ENCODE data around the gene ADAMTS14.
"Not testable (repeated sequence)": the region's sequence is repeated elsewhere in the genome, so short reads cannot be mapped to it uniquely, and the experiment has no call there.

Gene ADAMTS14

DNA sequence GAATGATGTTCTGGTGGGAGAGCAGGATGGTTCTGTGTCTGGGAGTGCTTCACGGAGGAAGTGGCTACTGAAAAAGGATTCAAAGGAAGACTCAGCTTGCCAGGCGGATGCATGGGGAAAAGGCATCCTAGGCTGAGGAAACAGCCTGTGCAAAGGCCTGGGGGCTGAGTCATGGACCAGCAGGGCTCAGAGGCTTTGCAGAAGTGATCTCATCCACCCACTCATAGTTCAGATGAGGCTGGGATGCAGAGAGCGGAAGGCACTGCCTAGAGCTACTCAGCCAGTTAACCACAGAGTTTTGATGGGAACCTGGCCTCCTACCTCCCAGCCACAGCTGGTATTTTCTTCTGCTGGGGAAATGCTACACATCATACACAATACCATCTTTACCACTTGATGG, 15.8 kb upstream of the ADAMTS14 start:
- DNase-seq (ENCODE audit: low spot score), result peak; percentile 9

DNA sequence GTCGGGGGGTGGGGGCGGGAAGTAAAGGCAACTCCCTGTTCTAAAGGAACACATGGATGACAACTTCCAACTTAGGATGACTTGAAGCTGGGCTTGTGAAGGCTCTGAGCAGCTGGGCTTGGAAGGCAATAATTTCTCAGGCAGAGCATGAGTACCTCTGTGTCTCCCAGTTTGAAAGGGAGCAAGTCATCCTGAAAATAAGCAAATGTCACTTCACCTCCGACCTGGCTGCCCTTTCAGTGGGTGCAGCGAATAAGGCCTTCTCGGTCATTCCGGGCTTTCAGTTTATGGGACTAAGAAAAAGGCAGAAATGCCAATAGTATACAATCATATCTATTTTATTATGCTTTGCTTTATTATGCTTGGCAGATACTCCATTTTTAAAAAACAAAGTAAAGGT, 15.3 kb upstream of the ADAMTS14 start:
- DNase-seq (ENCODE audit: low spot score), result no peak

DNA sequence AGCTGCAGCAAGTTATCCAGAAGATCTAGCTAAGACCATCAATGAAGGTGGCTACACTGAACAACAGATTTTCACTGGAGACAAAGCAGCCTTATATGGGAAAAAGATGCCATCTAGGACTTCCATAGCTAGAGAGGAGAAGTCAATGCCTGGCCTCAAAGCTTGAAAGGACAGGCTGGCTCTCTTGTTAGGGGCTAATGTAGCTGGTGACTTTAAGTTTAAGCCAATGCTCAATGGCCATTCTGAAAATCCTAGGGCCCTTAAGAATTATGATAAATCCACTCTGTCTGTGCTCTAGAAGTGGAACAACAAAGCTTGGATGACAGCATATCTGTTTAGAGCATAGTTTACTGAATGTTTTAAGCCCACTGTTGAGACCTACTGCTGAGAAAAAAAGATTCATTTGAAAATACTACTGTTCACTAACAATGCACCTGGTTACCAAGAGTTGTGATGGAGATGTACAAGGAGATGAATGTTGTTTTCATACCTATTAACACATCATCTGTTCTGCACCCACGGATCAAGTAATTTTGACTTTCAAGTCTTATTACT, 13.6 kb upstream of the ADAMTS14 start:
- no peak for DNase-seq (ENCODE audit: low spot score)

DNA sequence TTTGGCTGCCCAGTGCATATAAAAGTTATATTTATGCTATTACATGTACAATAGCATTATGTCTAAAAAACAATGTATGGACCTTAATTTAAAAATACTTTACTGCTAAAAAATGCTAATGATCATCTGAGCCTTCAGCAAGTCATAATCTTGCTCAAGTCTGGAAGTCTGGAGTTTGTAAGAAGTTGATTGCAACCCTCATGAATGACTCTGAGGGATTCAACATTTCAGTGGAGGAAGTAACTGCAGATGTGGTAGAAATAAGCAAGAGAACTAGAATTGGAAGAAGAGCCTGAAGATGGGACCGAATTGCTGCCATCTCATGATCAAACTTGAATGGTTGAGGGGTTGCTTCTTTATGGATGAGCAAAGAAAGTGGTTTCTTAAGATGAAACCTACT, 13.0 kb upstream of the ADAMTS14 start:
- DNase-seq (ENCODE audit: low spot score), result no peak

DNA sequence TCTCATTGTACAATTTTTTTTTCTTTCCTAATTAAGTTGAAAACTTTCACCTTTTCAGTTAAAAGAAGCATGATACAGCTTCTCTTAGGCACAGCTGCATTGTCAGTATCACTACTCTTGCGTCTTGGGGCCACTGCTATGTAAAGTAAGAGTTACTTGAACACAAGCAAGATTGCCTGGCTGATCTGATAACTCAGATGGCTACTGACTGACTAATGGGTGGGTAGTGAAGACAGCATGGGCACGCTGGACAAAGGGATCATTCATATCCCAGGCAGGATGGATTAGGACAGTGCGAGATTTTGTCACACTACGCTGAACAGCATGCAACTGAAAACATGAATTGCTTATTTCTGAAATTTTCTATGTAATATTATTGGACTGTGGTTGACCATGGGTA, 11.6 kb upstream of the ADAMTS14 start:
- DNase-seq (ENCODE audit: low spot score), result no peak

DNA sequence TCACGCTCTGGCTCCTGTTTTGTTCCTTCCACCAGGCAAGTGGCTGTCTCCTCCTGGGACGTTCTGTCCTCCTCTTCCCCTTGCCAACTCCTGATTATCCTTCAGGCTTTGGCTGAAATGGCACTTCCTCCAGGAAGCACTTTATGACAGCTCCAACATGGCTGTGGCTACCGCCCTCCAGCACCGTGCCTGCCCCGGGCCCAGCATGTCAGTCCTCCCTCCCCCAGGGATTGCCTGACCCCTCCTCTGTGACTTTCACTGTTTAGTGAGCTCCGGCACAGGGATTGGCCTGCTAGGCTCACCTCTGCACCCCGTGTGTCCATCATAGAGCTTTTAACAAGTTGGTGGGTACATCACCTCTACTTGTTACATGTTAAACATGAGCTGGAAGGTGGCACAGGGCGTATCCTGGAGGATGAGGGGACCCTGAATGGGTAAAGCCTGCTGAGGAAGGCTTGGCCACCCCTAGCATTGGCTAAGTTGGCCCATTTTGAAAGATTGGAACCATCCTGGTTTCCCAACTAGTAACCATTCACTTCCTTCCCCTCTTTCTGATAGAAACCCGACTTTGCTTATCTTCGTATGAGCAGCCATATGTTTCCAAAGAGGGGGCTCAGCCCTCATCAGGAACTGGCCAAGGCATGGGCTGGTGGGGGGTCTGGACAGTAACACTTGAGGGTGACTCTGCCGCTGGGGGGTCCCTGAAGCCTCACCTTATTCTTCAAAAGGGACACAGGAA, 10.5 kb upstream of the ADAMTS14 start:
- DNase-seq (ENCODE audit: low spot score), result no peak

DNA sequence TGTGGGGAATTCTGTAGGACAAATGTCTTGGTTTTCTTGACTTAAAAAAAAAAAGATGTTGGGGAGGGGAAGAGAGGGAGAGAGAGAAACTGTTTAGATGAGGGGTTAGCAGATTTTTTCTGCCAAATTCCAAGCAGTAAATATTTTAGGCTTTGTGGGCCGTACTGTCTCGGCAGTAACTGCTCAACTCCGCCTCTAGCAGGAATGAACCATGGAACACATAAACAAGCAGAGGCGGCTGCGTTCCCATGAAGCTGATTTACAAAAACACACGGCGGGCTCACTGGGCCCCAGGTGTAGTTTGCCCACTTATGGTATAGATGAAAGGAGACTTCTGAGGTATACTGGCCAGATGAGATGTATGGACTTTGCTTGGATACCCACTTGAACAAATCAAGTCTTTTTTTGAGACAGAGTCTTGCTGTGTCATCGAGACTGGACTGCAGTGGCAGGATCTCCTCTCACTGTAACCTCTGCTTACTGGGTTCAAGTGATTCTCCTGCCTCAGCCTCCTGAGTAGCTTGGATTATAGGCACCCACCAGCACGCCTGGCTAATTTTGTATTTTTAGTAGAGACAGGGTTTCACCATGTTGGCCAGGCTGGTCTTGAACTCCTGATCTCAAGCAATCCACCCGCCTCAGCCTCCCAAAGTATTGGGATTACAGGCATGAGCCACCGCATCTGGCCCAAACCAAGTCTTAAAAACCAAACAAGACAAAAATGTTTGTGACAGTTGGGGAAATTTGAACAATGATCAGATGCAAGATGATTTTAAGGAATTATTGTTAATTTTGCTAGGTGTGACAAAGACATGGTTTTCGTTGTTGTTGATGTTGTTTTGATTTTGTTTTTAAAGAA, 9.7 kb upstream of the ADAMTS14 start:
- no peak for DNase-seq (ENCODE audit: low spot score)

DNA sequence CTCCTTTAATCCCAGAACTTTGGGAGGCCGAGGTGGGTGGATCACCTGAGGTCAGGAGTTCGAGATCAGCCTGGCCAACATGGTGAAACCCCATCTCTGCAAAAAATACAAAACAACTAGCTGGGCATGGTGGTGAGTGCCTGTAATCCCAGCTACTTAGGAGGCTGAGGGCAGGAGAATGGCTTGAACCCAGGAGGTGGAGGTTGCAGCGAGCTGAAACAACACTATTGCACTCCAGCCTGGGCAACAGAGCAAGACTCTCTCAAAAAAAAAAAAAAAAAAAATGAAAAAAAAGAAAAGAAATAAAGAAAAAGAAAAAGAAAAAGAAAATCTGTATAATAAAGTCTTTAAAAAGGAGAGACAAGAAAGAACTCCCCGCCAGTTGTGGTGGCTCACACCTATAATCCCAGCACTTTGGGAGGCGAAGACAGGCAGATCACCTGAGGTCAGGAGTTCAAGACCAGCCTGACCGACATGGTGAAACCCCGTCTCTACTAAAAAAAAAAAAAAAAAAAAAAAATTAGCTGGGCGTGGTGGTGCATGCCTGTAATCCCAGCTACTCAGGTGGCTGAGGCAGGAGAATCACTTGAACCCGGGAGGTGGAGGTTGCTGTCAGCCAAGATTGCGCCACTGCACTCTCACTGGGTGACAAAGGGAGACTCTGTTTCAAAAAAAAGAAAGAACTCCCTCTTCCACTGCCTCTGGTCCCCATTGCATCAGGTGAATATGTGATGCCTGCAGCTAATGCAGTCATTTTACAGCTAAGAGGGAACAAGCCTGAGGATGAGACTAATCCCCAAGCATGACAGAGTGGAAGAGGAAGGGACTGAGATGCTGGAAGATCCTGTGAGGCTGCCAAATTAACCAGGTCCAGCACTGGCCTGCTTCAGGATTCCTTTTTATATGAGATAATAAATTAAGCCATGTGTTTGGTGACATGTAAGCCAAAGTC, 8.6 kb upstream of the ADAMTS14 start:
- DNase-seq (ENCODE audit: low spot score), result not testable (repeated sequence)

DNA sequence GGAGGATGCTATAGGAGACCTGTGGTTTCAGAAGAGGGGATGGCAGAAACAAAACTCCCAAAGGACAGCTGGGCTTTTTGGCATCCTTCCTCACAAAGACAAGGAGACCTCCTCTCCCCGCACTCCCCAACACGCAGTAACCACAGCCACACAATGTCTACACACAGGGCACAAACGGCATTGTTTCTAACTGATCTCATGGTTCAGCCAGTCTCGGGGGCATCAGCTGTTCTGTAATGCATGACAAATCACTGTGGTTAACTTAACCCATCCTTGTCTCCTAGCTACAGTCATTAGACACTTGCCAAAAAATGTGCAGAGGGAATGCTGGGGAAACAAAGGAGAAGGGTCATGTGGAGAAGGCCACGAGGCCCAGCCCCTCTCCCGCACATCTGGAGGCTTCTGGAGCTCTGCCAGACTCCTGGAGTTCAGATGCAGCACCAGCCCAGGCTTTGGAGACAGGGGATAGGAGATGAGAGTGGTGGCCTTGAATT, 7.6 kb upstream of the ADAMTS14 start:
- DNase-seq (ENCODE audit: low spot score), result no peak

DNA sequence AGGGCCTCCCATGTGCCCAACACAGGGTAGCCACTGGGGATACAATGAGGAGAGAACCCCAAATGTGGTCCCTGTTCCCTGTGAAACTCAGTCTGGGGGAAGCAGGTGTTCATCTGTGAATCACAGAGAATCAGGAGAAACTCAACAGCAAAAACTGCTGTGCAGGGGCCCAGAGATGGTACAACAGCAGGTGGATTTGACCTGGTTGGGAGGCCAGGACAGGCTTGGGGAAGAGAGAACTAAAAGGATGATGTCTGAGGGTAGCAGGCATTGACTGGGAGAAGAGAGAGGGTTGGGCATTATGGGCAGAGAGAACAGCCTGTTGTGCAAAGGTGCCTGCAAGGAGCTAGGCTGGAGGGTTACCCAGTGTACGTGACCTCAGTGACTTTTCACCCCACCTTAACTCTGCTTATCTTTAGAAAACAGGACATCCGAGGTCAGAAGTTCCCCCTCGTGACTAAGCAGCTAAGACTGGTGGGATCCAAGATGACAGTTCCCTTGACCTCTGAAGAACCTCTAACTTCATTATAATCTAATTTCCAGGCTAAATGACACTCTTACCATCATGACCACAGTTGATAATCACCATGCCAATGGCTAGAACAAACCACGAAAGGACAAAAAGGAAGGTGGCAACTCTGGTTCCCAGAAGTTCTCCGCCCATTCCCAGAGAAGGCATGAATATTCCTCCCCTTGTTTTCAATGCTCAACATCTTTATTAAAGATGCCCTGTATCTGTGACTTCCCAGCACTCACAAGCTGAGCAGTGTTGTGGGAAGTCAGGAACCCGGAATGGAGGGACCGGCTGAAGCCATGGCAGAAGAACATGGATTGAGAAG, 5.1 kb upstream of the ADAMTS14 start:
- DNase-seq (ENCODE audit: low spot score), result no peak

DNA sequence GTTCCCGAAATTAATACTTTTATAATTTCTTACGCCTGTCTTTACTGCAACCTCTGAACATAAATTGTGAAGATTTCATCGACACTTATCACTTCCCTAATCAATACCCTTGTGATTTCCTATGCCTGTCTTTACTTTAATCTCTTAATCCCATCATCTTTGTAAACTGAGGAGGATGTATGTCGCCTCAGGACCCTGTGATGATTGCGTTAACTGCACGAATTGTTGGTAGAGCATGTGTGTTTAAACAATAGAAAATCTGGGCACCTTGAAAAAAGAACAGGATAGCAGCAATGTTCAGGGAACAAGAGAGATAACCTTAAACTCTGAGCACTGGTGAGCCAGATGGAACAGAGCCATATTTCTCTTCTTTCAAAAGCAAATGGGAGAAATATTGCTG, 4.5 kb upstream of the ADAMTS14 start:
- not testable (repeated sequence) for DNase-seq (ENCODE audit: low spot score)

DNA sequence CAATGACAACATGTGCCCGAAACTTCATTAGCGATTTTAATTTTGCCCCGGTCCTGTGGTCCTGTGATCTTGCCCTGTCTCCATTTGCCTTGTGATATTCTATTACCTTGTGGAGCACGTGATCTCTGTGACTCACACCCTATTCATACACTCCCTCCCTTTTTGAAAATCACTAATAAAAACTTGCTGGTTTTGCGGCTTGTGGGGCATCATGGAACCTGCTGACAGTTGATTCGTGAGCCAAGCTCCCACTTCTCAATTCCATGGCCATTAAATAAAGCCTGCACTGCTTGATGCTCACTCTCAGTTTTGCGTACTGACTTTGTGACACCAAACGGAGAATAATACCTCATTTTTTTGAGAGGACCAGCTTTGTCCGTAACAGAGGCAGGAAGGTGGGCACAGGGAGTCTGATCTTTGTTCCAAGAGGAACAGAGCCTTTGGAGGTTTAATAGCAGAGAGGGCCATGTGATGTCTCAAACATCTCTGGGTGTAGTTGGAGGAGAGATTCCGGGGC, 3.8 kb upstream of the ADAMTS14 start:
- DNase-seq (ENCODE audit: low spot score), result no peak

DNA sequence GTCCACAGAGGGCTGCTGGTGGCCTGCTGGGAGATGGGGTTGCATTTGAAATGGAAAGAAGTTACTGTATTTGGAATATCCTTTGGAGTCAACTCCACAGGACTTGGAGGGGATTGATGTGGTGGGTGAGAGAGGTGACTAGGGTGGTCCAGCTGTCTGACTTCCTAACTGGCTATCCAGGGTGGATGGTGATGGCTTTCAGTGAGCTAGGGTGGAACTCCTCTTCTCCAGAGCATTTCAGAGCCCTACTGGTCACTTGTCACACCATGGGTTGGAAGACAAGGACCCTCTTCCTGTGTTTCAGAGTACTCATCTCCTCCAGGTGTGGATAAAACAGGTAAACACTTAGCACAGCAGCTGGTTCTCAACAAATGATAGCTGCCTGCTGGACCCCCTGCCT, 3.3 kb upstream of the ADAMTS14 start:
- no peak for DNase-seq (ENCODE audit: low spot score)

DNA sequence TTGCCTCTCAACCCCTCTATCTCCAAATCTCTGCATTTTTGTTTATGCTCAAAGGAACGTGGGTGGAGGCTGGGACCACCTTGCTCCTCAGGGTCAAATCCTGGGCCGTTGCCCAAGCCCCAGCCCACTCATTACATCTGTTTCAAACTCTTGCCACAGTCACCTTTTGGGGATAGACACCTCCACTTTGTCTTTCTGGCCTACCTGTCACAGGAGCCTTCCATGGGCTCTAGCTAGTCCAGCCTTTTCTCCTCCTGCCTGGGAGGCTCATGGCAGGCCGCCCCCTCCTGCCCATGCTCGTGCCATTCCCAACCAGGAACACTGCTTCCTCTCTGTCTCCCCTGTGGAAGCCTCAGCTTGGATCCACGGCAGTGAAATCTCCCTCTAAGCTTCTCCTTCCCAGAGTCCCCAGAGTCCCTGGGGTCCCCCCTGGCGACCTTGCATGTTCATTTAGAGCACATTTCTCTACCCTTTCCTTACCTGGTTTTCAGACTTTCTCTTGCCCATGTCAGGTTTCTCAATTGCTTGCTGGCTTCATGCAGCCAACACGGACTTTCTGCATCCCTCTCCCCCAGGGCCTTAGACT, 2.5 kb upstream of the ADAMTS14 start:
- no peak for DNase-seq (ENCODE audit: low spot score)

DNA sequence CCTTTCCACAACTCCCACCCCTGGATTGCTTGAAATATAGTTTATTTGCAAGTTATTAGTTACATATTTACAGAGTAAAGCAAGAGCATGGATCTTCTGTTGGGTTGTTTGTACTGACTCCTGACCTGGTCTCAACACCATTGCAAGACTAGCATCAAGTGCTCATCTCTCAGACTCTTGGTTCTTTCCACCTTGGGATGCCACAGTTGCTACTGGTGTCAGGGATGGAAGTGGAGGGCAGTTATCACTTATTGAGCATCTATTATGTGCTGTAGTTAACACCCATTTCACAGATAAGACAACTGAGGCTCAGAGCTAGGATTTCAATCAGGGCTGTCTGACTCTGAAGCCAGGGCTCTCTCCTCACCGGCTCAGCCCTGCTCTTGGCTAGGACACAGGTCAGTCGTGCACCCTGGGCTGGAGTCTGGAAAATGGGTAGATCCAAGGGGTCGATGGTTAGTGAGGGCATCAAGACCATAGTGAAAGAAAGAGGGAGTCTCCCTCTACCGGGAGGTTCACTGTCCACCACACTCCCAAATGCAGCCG, 614 bp upstream of the ADAMTS14 start:
- DNase-seq (ENCODE audit: low spot score), result no peak

DNA sequence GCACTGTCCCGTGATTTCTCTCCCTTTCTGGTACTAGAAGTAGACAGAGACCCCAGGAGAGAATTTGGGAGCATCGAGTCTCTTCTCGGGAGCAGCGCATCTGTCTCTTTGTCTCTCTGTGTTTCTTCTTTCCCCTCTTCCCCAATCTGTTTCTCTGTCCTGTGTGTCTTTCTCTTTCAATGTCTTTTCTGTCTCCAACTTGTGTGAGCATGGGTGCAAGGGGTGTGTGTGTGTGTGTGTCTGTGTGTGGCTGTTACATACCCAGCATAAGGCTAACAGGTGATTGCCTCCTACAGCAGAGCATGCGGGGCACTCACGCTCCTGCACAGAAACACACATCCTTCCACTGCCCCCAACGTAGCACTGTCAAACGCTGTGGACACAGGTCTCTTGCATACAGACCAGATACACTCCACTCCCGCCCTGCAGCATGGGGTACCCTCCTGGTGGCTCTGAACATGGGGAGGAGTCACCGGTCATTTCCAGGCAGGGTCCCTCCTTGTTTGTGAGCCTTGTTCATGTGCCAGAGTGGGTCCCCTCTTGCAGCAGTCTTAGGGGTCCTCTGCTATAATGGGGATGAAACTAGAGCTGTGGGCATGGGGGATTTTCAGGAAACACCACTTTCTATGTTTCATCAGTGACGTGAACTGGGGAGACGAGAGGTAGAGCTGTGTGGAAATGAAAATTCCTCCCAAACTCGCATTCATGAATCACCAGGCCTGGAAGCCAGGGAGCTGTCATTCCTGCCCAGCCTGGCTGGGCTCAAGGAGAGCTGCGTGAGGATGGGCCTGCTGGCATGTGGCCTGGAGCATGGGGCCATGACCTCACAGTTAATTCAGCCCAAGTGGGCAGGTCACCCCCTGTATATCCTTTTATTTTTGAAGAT, 980 bp downstream of the ADAMTS14 start:
- no peak for DNase-seq (ENCODE audit: low spot score)

DNA sequence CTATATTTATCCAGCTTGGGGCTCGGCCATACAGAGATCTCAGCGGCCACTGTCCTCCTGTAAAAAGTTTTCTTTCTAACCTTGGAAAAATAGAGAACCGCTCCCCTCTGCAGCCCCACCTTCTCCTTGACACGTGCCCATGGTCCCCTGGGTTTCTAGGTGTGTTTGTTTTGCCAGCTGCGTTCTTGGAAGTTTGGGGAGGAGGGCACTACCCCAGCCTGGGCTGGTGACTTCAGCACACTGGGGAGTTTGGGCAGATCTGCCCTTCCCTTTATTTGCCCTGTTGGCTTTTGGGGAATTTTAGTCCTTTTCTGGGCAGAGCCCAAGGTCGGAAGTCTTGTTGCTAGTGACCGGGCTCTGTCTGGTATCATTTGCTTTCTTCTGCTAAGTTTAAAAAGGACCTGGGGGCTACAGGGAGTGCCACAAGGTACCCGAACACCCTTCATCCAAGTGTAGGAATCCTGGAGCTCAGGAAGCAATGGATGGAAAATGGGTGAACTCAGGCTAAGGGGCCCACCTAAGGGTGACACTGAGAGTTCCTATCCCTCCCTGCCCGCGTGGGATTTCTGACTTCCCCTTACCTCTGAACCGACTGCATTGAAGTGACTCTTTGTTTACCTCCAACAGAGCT, 1.7 kb downstream of the ADAMTS14 start:
- DNase-seq (ENCODE audit: low spot score), result no peak
